Activated naive CD4-positive, alpha-beta T cell treated with anti-CD3 and anti-CD28 coated beads, Interleukin-2, amount 50 U/mL, for 24 hours (primary cell): ENCODE measurements around the gene NUP62.

Source experiments
- H3K27ac Mint-ChIP-seq: one replicate; pipeline ENCODE4 v1.8.0; 2021; ENCODE audit warnings: mild to moderate bottlenecking, mixed read lengths
- H3K27me3 Mint-ChIP-seq: one replicate; pipeline ENCODE4 v1.8.0; 2021; ENCODE audit warnings: mixed read lengths
- H3K36me3 Mint-ChIP-seq: one replicate; pipeline ENCODE4 v1.8.0; 2021; ENCODE audit warnings: mixed read lengths
- H3K4me1 Mint-ChIP-seq: one replicate; pipeline ENCODE4 v1.8.0; 2021; ENCODE audit warnings: mixed read lengths
- H3K4me3 Mint-ChIP-seq: one replicate; pipeline ENCODE4 v1.8.0; 2021; ENCODE audit warnings: mild to moderate bottlenecking, mixed read lengths
- H3K9me3 Mint-ChIP-seq: one replicate; pipeline ENCODE4 v1.8.0; 2021; ENCODE audit warnings: mixed read lengths

Gene NUP62

GRCh38 chr19:49906879-49907564 lies 22.3 kb downstream of the NUP62 start:
- Mint-ChIP-seq H3K4me1 (peaks cover 19% of the 10 kb centered on the region), H3K27me3 (no peaks in the 10 kb centered on the region), H3K9me3 (no peaks in the 10 kb centered on the region), H3K27ac (peak overlapping the region; percentile 72), H3K4me3 (no peak overlapping the region), H3K36me3 (peaks cover 2% of the 10 kb centered on the region)

- Mint-ChIP-seq H3K36me3 (peaks cover 2% of the 10 kb centered on the region), H3K27me3 (no peaks in the 10 kb centered on the region), H3K9me3 (no peaks in the 10 kb centered on the region), H3K4me1 (peaks cover 7% of the 10 kb centered on the region), H3K4me3 (no peak overlapping the region), H3K27ac (peak overlapping the region; percentile 14)
These were observed 25.2 kb downstream of the NUP62 start for GRCh38 chr19:49904136-49904535.

GRCh38 chr19:49896863-49897621 lies 32.3 kb downstream of the NUP62 start, which contains the start of gene IL4I1:
Gene IL4I1, minus strand, starts transcription at chr19:49896887. Its CDS starts 727 bp downstream, at chr19:49896160.
- H3K27ac Mint-ChIP-seq, result peak within 1 kb of the TSS; percentile 85
- H3K27me3 Mint-ChIP-seq, result no peaks in the 10 kb centered on the region
- H3K36me3 Mint-ChIP-seq, result no peaks in the 10 kb centered on the region
- H3K9me3 Mint-ChIP-seq, result no peaks in the 10 kb centered on the region
- peak within 1 kb of the TSS; percentile 72 for H3K4me3 Mint-ChIP-seq
- peaks cover 21% of the 10 kb centered on the region for H3K4me1 Mint-ChIP-seq

DNA sequence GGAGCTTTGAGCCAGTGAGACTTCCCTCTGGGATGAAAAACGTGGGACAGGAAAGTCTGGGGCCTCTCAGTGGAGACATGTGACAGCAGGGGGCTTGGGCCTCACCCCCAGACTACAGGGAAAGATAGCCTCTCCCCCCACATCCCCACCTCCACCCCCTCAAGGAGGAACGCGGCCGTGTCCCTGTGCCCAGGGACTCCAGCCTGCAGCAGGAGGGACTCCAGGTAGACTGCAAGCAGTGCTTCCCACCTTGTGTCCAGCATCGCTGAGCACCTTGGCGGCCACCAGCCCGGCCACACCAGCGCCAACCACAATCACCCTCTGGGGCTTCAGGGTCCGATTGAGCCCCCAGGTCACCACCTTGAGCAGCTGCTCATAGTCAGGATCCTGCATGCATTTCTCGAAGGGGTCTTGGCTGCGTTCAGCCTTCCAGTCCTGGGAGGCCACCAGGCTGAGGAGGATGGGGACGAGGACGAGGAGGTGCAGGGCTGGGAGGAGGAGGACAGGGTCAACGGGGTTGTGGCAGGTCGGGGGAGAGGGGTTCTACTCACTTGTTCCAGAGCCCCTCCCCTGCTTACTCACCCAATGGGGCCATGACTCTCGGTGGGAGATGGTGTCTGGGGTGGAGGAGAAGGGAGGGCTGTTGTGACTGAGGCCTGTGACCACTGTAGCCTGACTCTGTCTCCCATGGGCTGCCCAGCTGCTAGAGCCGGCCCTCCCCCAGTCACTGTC lies 33.6 kb downstream of the NUP62 start:
- Mint-ChIP-seq H3K4me3 (no peak overlapping the region), H3K36me3 (no peaks in the 10 kb centered on the region), H3K4me1 (peaks cover 21% of the 10 kb centered on the region), H3K27ac (no peak overlapping the region), H3K27me3 (no peaks in the 10 kb centered on the region), H3K9me3 (no peaks in the 10 kb centered on the region)

DNA sequence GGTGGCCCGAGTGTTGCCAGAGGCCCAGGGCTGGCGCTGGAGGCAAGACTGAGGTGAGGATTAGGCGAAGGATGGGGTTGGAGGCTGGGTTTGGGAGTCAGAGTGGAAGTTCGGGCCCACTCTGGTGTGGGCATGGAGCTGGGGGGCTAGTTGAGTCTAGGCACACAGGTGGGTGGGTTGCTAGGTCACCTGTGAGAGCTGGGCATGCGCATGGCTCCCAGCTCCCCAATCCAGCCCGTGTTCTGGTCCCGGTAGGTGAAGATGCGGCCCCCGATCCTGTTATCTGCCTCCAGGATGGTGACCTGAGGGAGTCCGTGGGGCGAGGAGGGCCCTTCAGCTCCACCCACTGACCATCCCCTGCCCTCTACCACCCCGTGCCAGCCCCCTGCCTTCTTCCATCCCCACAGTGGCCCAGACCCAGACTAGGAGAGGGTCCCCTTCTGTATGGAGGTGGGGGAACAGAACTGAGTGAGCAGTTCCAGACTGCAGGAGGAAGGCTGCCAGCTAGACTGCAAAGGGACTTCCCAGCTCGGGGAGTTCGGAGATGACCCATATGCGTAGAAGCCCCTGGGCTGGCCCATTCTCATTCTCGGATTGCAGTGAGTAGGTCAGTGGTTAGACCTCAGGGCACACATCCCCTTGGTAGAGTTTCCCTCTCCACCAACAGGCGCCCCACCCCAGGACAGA lies 34.3 kb downstream of the NUP62 start:
- Mint-ChIP-seq H3K9me3 (no peaks in the 10 kb centered on the region), H3K27me3 (no peaks in the 10 kb centered on the region), H3K36me3 (no peaks in the 10 kb centered on the region), H3K4me3 (no peak overlapping the region), H3K4me1 (peaks cover 24% of the 10 kb centered on the region), H3K27ac (no peak overlapping the region)

DNA sequence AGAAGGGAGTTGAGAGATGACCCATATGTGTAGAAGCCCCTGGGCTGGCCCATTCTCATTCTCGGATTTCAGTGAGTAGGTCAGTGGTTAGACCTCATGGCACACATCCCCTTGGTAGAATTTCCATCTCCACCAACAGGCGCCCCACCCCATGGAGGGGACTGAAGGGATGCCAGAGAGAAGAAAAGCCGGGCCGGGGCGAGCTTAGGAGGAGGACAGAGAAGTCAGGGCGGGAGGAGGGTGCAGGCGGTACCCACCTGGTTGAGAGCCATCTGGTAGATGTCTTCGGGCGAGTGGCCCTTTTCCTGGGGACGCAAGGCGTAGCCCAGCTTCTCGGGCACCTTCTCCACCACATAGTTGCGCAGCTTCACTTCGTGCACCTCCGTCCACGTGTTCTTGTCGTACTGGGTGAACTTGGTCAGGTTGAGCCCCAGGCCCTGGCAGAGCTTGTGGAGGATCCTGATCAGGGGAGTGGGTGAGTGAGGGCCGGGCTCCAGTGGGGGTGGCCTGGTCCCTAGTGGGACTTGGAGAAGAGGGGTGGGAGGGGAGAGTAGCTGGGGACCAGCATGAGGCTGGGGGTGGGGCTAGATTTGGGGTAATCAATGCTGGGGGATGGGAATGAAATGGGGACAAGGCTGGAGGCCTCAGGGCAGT lies 35.2 kb downstream of the NUP62 start:
- Mint-ChIP-seq H3K4me1 (peaks cover 24% of the 10 kb centered on the region), H3K9me3 (no peaks in the 10 kb centered on the region), H3K27ac (no peak overlapping the region), H3K27me3 (no peaks in the 10 kb centered on the region), H3K36me3 (no peaks in the 10 kb centered on the region), H3K4me3 (no peak overlapping the region)

- Mint-ChIP-seq H3K27ac (no peak overlapping the region), H3K4me3 (no peak overlapping the region), H3K36me3 (no peaks in the 10 kb centered on the region), H3K9me3 (no peaks in the 10 kb centered on the region), H3K4me1 (peaks cover 21% of the 10 kb centered on the region), H3K27me3 (no peaks in the 10 kb centered on the region)
These were observed 36.6 kb downstream of the NUP62 start for GRCh38 chr19:49892716-49893115.

- H3K4me3 Mint-ChIP-seq, result no peak overlapping the region
- no peaks in the 10 kb centered on the region for H3K9me3 Mint-ChIP-seq
- peaks cover 8% of the 10 kb centered on the region for H3K4me1 Mint-ChIP-seq
- no peak overlapping the region for H3K27ac Mint-ChIP-seq
- no peaks in the 10 kb centered on the region for H3K36me3 Mint-ChIP-seq
- no peaks in the 10 kb centered on the region for H3K27me3 Mint-ChIP-seq
These were observed 37.9 kb downstream of the NUP62 start for GRCh38 chr19:49891393-49891792.

- Mint-ChIP-seq H3K9me3 (no peaks in the 10 kb centered on the region), H3K4me1 (peaks cover 3% of the 10 kb centered on the region), H3K4me3 (peak overlapping the region; percentile 79), H3K36me3 (no peaks in the 10 kb centered on the region), H3K27me3 (no peaks in the 10 kb centered on the region), H3K27ac (peak overlapping the region; percentile 65)
These were observed 38.7 kb downstream of the NUP62 start for GRCh38 chr19:49890349-49891311.

DNA sequence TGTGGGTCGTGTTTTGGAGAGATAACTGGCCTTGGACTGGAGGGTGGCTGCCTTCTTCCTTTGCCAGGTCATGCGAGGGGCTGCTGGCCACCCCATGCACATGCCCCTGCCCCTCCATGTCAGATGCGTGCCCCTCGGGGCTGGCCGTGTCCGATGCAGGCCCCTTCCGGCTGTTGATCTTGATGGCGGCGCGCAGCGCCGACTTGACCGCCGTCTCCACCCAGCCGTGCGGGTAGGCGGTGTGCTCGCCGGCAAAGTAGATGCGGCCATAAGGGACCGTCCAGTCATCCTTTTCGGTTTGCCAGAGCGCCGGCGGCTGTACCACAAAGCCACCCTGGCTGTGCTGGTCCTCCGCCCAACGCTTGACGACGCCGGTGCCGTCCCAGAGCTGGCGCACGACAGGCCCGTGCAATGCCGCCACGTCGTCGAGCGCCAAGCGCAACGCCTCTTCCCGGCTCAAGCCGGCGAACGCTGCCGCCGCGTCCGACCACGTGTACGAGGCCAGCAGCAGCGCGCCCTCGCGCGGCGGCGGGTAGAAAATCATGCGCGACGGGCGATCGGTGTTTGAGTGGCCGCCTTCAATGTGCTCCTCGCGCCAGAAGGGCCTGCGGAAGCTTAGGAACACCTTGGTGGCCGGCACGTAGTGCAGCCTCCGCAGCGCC lies 39.5 kb downstream of the NUP62 start:
- H3K27me3 Mint-ChIP-seq, result no peaks in the 10 kb centered on the region
- H3K4me1 Mint-ChIP-seq, result peaks cover 3% of the 10 kb centered on the region
- H3K4me3 Mint-ChIP-seq, result peak overlapping the region; percentile 79
- H3K9me3 Mint-ChIP-seq, result no peaks in the 10 kb centered on the region
- peak overlapping the region; percentile 65 for H3K27ac Mint-ChIP-seq
- no peaks in the 10 kb centered on the region for H3K36me3 Mint-ChIP-seq

GRCh38 chr19:49889038-49889686 lies 40.1 kb downstream of the NUP62 start:
- H3K27ac Mint-ChIP-seq, result no peak overlapping the region
- H3K4me3 Mint-ChIP-seq, result peak overlapping the region; percentile 3
- H3K36me3 Mint-ChIP-seq, result peaks cover 2% of the 10 kb centered on the region
- H3K27me3 Mint-ChIP-seq, result no peaks in the 10 kb centered on the region
- H3K4me1 Mint-ChIP-seq, result peaks cover 3% of the 10 kb centered on the region
- no peaks in the 10 kb centered on the region for H3K9me3 Mint-ChIP-seq

DNA sequence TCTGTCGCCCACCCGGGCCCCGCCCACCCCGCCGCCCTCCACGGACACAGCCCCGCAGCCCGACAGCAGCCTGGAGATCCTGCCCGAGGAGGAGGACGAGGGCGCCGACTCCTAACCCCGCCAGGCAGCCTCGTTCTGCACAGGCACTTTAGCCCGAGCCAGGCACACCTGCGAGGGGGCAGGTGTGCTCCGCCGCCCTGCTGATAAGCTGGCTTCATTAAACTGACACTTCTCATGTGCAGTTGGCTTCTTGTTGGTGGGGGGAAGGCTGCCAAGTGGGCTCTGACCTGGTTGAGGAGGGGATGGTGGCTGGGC lies 40.8 kb downstream of the NUP62 start:
- H3K9me3 Mint-ChIP-seq, result no peaks in the 10 kb centered on the region
- H3K4me3 Mint-ChIP-seq, result no peak overlapping the region
- H3K27me3 Mint-ChIP-seq, result no peaks in the 10 kb centered on the region
- H3K4me1 Mint-ChIP-seq, result peaks cover 3% of the 10 kb centered on the region
- peaks cover 2% of the 10 kb centered on the region for H3K36me3 Mint-ChIP-seq
- no peak overlapping the region for H3K27ac Mint-ChIP-seq

DNA sequence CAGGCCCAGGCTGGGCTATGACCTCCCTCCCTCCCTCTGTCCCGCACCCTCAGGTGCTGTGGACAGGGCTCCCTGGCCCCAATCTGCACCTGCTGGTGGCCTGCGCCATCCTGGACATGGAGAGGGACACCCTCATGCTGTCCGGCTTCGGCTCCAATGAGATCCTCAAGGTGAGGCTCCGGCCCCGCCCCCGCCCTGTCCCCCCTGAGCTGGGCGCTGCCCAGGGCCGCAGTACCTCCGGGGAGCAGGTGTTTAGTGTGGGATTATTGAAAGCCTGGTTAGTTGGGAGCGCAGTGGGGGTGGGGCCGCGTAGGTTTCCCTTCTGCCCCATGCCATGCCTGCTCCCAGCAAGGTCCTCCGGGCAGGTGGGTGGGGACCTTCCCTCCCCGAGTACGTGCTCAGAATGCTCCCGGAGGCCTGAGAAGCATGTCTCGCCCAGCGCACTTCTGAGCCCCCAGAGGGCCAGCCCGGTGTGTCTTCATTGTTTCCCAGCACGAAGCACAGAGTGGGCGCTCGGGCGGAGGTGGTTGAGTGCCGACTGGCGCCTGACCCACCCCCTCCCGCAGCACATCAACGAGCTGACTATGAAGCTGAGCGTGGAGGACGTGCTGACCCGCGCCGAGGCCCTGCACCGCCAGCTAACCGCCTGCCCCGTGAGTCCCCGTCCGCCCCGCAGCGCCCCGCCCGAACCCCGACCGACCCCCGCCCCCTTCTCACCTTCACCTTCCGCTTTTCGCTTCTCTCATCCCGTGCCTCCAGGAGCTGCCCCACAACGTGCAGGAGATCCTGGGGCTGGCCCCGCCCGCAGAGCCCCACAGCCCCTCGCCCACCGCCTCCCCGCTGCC lies 41.4 kb downstream of the NUP62 start:
- Mint-ChIP-seq H3K4me1 (peaks cover 3% of the 10 kb centered on the region), H3K4me3 (no peak overlapping the region), H3K36me3 (peaks cover 4% of the 10 kb centered on the region), H3K9me3 (no peaks in the 10 kb centered on the region), H3K27ac (no peak overlapping the region), H3K27me3 (no peaks in the 10 kb centered on the region)
